Neural cell (in vitro differentiated cells): Measurements from ENCODE around the gene ZNF536. TPM values are rescaled to one million over a fixed set of nuclear protein-coding genes. Genes with fewer than 3 reads are reported as not detected.

Experiments used
- H2AFZ ChIP-seq: fragments of 200-600, 300-800 bp; sonication (generic), shearing (Covaris generic); 2 replicates; pipeline ENCODE4 v1.6.0; 2014; ENCODE audit warnings: low read depth, mild to moderate bottlenecking, antibody characterized with exemption, low read length, moderate library complexity
- H3F3A ChIP-seq: fragments of 200-600 bp; shearing (Covaris generic); 2 replicates; pipeline ENCODE4 v1.6.1; 2016; ENCODE audit warnings: mild to moderate bottlenecking, moderate library complexity, mixed read lengths, antibody characterized with exemption, low read length; ENCODE audit not compliant: insufficient read depth, poor library complexity, severe bottlenecking
- H3K27ac ChIP-seq: fragments of 200-600, 300-800 bp; sonication (generic), shearing (Covaris generic); 2 replicates; pipeline ENCODE4 v1.5.1; 2014; ENCODE audit warnings: mild to moderate bottlenecking, low read length, moderate library complexity
- H3K27me3 ChIP-seq: fragments of 300-800, 200-600 bp; sonication (generic), shearing (Covaris generic); 2 replicates; pipeline ENCODE4 v1.6.0; 2014; ENCODE audit warnings: mild to moderate bottlenecking, low read depth, low read length, moderate library complexity; ENCODE audit not compliant: insufficient read depth
- H3K36me3 ChIP-seq: fragments of 300-800, 200-600 bp; sonication (generic), shearing (Covaris generic); 2 replicates; pipeline ENCODE4 v1.5.1; 2014; ENCODE audit warnings: mild to moderate bottlenecking, antibody characterized with exemption, low read length, moderate library complexity; ENCODE audit not compliant: insufficient read depth
- H3K4me2 ChIP-seq: fragments of 300-800, 200-600 bp; sonication (generic), shearing (Covaris generic); 2 replicates; pipeline ENCODE4 v1.6.0; 2014; ENCODE audit warnings: mild to moderate bottlenecking, low read length
- H3K4me3 ChIP-seq: fragments of 300-800, 200-600 bp; sonication (generic), shearing (Covaris generic); 2 replicates; pipeline ENCODE4 v1.5.1; 2014; ENCODE audit warnings: mild to moderate bottlenecking, low read length, moderate library complexity
- H3K79me2 ChIP-seq: fragments of 200-600 bp; shearing (Covaris generic); replicated peaks from 2 replicates; pipeline ENCODE4 v1.6.0; 2014; ENCODE audit warnings: mild to moderate bottlenecking, low read length, moderate library complexity; ENCODE audit not compliant: insufficient read depth
- H3K9ac ChIP-seq: fragments of 300-800, 200-600 bp; sonication (generic), shearing (Covaris generic); 2 replicates; pipeline ENCODE4 v1.6.1; 2016; ENCODE audit warnings: mild to moderate bottlenecking, low read length, mixed read lengths
- H3K9me2 ChIP-seq: fragments of 200-600 bp; shearing (Covaris generic); 2 replicates; pipeline ENCODE4 v1.6.1; 2016; ENCODE audit warnings: mild to moderate bottlenecking, low read length, mixed read lengths; ENCODE audit not compliant: insufficient read depth
- H3K9me3 ChIP-seq: fragments of 200-600, 300-800 bp; sonication (generic), shearing (Covaris generic); 2 replicates; pipeline ENCODE4 v1.6.1; 2016; ENCODE audit warnings: mild to moderate bottlenecking, mixed run types, low read length, moderate library complexity, mixed read lengths
- H4K20me1 ChIP-seq: fragments of 200-600 bp; shearing (Covaris generic); 2 replicates; pipeline ENCODE4 v1.6.1; 2016; ENCODE audit warnings: mild to moderate bottlenecking, mixed run types; ENCODE audit not compliant: insufficient read depth
- EP300 ChIP-seq: fragments of 450-650 bp; conservative IDR thresholded peaks from 2 replicates; pipeline ENCODE4 v1.6.1; 2014; ENCODE audit warnings: antibody characterized with exemption, mild to moderate bottlenecking, moderate library complexity; ENCODE audit not compliant: poor library complexity, severe bottlenecking
- EZH2 ChIP-seq: fragments of 200-600, 300-800 bp; shearing (Covaris generic), sonication (generic); IDR thresholded peaks from 2 replicates; pipeline ENCODE4 v1.6.1; 2014; ENCODE audit warnings: antibody characterized with exemption, low read length, borderline replicate concordance, mild to moderate bottlenecking; ENCODE audit not compliant: insufficient read depth, poor library complexity, severe bottlenecking
- MXI1 ChIP-seq: fragments of 450-650 bp; conservative IDR thresholded peaks from 2 replicates; pipeline ENCODE4 v1.6.1; 2014; ENCODE audit warnings: antibody characterized with exemption, mild to moderate bottlenecking; ENCODE audit not compliant: poor library complexity, severe bottlenecking
- POLR2AphosphoS5 ChIP-seq: IDR thresholded peaks from 2 replicates; pipeline ENCODE4 v1.6.1; 2012
- RAD21 ChIP-seq: fragments of 450-650 bp; conservative IDR thresholded peaks from 2 replicates; pipeline ENCODE4 v1.6.1; 2014; ENCODE audit warnings: antibody characterized with exemption, mild to moderate bottlenecking, moderate library complexity
- SMC3 ChIP-seq: fragments of 450-650 bp; conservative IDR thresholded peaks from 2 replicates; pipeline ENCODE4 v1.6.1; 2014; ENCODE audit warnings: antibody characterized with exemption, mild to moderate bottlenecking, moderate library complexity; ENCODE audit not compliant: poor library complexity
- TAF1 ChIP-seq: IDR thresholded peaks from 2 replicates; pipeline ENCODE4 v1.6.1; 2012; ENCODE audit warnings: low read depth
- polyA plus RNA-seq: library from polyadenylated mRNA; depleted of rRNA; stranded (reverse); fragments of >200 nt; gene quantifications from 2 replicates; pipeline ENCODE4 v1.2.3, GENCODE V29; 2014
- TF ChIP-seq, protein P1 (sequence below): IDR thresholded peaks from 2 replicates; pipeline ENCODE4 v1.6.1; 2012; ENCODE audit warnings: borderline replicate concordance
- TF ChIP-seq, protein P2 (sequence below): fragments of 450-650 bp; IDR thresholded peaks from 2 replicates; pipeline ENCODE4 v1.5.1; 2014; ENCODE audit warnings: antibody characterized with exemption, mild to moderate bottlenecking, moderate library complexity; ENCODE audit not compliant: poor library complexity, severe bottlenecking

The ZNF536 gene
- polyA plus RNA-seq, 1 donor from 2014 or later: 13.9 TPM

DNA sequence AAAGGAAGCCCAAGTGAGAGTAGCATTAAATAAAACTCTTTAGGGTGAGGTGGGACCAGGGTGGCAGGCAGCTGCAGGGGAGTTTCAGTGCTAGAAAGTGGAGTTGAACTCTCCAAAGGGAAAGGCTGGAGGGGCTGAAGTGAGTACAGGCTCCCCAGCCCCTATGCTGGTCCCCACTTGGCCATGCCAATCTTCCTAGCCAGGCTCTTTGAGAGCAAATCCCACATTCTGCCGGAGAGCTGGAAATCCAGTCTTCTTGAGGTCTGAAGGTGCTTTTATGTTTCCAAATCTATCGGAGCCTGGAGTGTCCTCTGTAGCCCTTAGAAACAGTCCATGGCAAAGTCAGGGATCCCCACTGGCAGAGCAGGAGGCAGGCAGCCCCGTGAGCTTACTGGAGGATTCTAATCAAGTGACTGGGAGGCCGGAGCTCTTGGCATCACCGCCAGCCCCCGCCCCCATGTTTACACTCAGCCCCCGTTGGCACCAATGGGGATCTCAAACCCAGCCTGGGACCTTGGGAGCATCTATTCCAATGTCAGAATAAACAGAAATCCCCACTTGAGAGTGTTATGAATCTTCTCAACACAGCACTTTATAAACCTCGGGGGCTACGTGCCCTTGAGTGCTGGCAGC lies 18.3 kb downstream of the ZNF536 start:
- no peaks in the 10 kb centered on the region for H3K9me2 ChIP-seq
- H2AFZ ChIP-seq: no peak overlapping the region
- no peaks in the 10 kb centered on the region for H3K79me2 ChIP-seq
- H3K27ac ChIP-seq: no peak overlapping the region
- no peak overlapping the region for H3K9ac ChIP-seq
- H4K20me1 ChIP-seq: no peaks in the 10 kb centered on the region
- H3K4me3 ChIP-seq: no peak overlapping the region
- H3K9me3 ChIP-seq: no peaks in the 10 kb centered on the region
- no peaks in the 10 kb centered on the region for H3F3A ChIP-seq
- H3K27me3 ChIP-seq: no peaks in the 10 kb centered on the region
- no peak overlapping the region for H3K4me2 ChIP-seq
- TF ChIP-seq, protein P1, sequence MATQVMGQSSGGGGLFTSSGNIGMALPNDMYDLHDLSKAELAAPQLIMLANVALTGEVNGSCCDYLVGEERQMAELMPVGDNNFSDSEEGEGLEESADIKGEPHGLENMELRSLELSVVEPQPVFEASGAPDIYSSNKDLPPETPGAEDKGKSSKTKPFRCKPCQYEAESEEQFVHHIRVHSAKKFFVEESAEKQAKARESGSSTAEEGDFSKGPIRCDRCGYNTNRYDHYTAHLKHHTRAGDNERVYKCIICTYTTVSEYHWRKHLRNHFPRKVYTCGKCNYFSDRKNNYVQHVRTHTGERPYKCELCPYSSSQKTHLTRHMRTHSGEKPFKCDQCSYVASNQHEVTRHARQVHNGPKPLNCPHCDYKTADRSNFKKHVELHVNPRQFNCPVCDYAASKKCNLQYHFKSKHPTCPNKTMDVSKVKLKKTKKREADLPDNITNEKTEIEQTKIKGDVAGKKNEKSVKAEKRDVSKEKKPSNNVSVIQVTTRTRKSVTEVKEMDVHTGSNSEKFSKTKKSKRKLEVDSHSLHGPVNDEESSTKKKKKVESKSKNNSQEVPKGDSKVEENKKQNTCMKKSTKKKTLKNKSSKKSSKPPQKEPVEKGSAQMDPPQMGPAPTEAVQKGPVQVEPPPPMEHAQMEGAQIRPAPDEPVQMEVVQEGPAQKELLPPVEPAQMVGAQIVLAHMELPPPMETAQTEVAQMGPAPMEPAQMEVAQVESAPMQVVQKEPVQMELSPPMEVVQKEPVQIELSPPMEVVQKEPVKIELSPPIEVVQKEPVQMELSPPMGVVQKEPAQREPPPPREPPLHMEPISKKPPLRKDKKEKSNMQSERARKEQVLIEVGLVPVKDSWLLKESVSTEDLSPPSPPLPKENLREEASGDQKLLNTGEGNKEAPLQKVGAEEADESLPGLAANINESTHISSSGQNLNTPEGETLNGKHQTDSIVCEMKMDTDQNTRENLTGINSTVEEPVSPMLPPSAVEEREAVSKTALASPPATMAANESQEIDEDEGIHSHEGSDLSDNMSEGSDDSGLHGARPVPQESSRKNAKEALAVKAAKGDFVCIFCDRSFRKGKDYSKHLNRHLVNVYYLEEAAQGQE: no peak
- TF ChIP-seq TAF1: no peak
- TF ChIP-seq SMC3: no peak
- no peak for TF ChIP-seq POLR2AphosphoS5
- TF ChIP-seq, protein P2, sequence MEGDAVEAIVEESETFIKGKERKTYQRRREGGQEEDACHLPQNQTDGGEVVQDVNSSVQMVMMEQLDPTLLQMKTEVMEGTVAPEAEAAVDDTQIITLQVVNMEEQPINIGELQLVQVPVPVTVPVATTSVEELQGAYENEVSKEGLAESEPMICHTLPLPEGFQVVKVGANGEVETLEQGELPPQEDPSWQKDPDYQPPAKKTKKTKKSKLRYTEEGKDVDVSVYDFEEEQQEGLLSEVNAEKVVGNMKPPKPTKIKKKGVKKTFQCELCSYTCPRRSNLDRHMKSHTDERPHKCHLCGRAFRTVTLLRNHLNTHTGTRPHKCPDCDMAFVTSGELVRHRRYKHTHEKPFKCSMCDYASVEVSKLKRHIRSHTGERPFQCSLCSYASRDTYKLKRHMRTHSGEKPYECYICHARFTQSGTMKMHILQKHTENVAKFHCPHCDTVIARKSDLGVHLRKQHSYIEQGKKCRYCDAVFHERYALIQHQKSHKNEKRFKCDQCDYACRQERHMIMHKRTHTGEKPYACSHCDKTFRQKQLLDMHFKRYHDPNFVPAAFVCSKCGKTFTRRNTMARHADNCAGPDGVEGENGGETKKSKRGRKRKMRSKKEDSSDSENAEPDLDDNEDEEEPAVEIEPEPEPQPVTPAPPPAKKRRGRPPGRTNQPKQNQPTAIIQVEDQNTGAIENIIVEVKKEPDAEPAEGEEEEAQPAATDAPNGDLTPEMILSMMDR: no peak
- TF ChIP-seq RAD21: no peak
- no peak for TF ChIP-seq EP300
- TF ChIP-seq EZH2: no peak
- no peak for TF ChIP-seq MXI1
- no peaks in the 10 kb centered on the region for H3K36me3 ChIP-seq

DNA sequence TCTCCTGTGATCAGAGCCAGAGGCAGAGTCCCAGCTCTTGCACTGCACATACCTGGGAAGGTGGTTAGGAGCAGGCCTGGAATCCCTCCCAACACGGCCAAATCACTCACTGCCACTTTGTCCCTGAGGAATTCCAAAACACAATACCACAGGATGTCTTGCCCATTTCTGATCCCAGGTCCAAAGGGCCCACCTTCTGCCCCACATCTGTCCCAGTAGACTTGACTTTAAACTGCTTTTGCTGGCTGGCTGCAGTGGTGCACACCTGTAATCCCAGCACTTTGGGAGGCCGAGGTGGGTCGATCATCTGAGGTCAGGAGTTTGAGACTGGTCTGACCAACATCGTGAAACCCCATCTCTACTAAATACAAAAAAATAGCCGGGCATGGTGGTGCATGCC lies 18.9 kb downstream of the ZNF536 start:
- Histone ChIP-seq H3K9ac (no peak overlapping the region), H3K9me3 (no peaks in the 10 kb centered on the region), H3K27me3 (no peaks in the 10 kb centered on the region), H3F3A (no peaks in the 10 kb centered on the region), H3K9me2 (no peaks in the 10 kb centered on the region), H3K36me3 (no peaks in the 10 kb centered on the region), H3K4me3 (no peak overlapping the region), H4K20me1 (no peaks in the 10 kb centered on the region), H3K79me2 (no peaks in the 10 kb centered on the region), H2AFZ (no peak overlapping the region), H3K27ac (no peak overlapping the region), H3K4me2 (no peak overlapping the region)
- TF ChIP-seq, protein P2: no peak
- TF ChIP-seq RAD21: no peak
- TF ChIP-seq SMC3: no peak
- no peak for TF ChIP-seq EZH2
- no peak for TF ChIP-seq TAF1
- TF ChIP-seq EP300: no peak
- no peak for TF ChIP-seq MXI1
- no peak for TF ChIP-seq POLR2AphosphoS5
- TF ChIP-seq, protein P1: no peak
